NAMALWA (cell line): ENCODE measurements around the gene KLHL40.
A peak's percentile ranks its signal among the peaks of the same experiment; 100 is the strongest.
"Not testable (repeated sequence)": the region's sequence is repeated elsewhere in the genome, so short reads cannot be mapped to it uniquely, and the experiment has no call there.

Experiments
- DNase-seq: peaks from one replicate; pipeline ENCODE4 v3.0.0-alpha.2; 2015; ENCODE audit warnings: low spot score

KLHL40 gene

DNA sequence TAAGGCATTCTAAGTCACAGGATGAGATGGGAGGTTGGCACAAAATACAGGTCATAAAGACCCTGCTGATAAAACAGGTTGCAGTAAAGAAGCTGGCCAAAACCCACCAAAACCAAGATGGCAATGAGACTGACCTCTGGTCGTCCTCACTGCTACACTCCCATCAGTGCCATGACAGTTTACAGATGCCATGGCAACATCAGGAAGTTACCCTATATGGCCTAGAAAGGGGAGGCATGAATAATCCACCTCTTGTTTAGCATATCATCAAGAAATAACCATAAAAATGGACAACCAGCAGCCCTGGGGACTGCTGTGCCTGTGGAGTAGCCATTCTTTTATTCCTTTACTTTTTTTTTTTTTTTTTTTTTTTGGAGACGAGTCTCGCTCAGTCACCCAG, 37.1 kb downstream of the KLHL40 start:
- not testable (repeated sequence) for DNase-seq

DNA sequence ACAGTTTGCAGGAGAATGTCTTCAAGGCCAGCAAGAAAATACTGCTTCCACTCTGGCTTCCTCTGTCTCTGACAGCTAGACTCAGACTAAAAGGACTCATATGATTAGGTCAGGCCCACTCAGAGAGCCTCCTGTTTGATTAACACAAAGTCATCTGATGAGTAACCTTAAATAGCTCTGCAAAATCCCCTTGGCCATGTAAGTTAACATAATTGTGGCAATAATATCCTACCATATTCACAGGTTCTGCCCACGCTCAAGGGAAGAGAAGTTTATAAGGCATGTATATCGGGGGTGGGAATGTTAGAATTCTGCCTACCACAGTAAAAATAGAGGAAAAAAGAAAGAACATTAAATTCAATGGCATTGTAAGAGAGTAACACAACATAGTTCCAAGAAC, 37.9 kb downstream of the KLHL40 start:
- DNase-seq = no peak

GRCh38 chr3:42725454-42725853, 40.1 kb downstream of the KLHL40 start:
- DNase-seq = no peak

GRCh38 chr3:42728056-42728455, 42.7 kb downstream of the KLHL40 start:
- no peak for DNase-seq

DNA sequence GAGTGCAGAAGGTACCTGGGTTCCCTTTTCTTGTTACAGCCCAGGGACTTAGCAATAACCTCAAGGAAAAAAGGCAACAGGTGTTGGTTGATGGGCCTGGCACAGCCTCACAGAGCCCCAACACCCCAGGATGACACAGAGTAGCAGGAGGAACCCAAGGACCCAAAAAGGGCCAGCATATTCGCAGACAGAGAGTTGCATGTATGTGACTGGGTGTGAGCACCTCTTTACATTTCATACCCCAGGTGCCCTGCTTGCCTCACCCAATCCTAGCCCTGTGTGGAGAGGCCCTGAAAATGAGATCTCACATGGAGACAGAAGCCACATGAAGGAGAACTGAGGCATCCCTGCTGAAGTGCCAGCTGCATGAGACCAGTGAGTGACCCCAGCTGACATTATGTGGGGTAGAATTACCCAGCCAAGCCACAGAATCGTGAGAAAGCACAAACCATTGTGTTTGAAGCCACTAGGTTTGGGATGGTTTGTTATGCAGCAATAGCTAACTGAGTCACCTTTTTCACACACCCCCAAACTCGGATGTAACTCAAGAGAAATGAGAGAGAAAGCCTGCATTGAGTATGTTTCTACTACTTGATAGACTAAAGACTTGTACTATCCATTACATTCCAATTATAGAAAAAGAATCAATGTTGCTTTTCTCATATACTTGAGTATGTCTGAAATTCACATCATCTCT, 43.5 kb downstream of the KLHL40 start:
- no peak for DNase-seq

DNA sequence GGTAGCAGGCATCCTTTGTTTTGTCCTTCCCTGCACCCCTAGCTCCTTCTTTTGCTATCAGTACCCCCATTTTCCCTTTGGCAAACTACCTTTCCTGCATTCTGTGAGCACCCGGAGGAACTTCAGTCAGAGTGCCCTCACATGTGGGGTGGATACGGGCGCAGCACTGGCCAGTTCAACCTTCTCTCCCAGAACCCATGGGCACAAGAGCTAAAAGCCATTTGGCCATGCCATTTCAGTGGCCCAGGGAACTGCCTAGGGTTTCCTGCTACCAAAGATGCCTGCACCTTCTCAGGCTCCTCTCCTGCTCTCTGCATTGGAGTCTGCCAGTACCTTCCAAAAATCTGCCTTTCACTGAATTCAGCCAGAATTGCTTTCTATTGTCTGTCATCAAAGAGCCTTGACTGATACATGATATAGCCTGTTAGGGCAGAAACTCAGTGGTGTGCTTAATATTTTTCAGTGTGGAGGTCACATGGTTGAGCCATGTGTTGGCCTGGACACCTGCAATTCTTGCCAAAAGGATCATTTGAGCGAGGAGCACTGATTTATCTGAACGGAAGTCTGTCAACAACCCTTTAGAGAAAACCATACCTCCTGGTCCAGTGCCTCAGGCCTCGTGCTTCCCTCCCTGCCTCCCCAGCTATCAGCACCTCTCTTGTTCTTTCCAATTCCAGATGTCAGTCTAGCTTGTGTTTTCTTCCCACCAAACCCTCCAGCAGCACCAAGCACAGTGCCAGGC, 44.2 kb downstream of the KLHL40 start:
- DNase-seq = no peak

GRCh38 chr3:42730294-42730693, 45.0 kb downstream of the KLHL40 start:
- DNase-seq = no peak

GRCh38 chr3:42730706-42731420, 45.5 kb downstream of the KLHL40 start:
- DNase-seq = no peak

GRCh38 chr3:42731476-42732195, 46.3 kb downstream of the KLHL40 start:
- DNase-seq = no peak

GRCh38 chr3:42732196-42732828, 47.0 kb downstream of the KLHL40 start:
- no peak for DNase-seq

- no peak for DNase-seq
Observed at GRCh38 chr3:42732829-42733459, 47.6 kb downstream of the KLHL40 start.

DNA sequence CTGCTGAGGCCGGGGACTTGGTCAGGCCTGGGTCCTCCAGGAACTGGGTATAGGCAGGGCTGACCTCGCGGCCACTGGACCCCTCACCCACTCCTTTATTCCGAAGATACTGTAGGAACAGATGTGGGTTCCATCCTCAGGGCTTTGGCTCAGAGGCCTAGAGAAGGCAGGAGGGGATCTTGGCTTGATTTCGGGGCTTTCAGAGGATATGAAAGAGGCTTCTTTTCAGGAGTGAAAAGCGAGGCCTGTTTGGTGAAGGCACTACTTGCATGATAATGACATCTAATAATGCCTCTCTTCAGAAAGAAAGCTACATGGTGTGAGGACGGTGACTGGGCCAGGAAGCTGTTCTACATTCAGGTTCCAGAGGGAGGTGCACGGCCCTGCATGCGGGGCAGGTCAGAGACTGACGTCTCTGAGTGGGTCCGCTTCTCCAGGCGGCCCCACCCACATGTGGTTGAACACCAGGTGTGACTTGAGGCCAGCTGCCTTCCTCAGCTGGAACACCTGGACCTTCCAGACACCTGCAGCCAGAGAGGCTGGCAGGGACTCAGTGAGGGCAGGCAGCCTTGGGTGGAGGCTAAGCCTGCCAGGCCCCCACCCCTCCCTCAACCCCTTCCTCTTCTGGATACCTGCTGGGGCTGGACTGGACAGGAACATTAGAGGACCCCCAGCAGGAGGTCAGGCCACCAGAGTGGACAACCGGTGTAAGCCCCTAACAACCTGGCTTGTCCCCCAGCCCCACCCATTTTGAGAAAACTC, 48.3 kb downstream of the KLHL40 start:
- DNase-seq = peak; percentile 3

GRCh38 chr3:42734263-42734860, 49.0 kb downstream of the KLHL40 start:
- DNase-seq = no peak

- DNase-seq = no peak
Observed at GRCh38 chr3:42735019-42735418, 49.7 kb downstream of the KLHL40 start.

GRCh38 chr3:42735615-42736014, 50.3 kb downstream of the KLHL40 start:
- DNase-seq = no peak

DNA sequence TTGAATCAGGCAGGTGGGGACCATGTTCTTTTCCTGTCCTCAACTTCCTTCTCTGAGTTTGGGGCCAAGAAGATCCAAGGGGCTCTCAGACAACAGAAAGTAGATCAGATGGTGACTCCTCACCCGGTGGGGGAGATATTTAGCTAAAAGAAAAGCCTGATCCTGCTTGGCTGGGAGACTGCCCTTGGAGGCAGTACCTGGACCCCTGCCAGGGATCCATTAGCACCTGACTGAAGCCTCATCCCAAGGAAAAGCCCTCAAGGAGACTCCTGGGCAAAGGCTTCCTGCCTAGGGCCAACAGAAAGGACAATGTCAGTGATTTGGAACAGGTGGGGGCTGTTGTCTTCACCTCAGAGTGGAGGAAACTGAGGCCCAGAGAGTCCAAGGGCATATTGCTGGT, 50.7 kb downstream of the KLHL40 start:
- DNase-seq = no peak

DNA sequence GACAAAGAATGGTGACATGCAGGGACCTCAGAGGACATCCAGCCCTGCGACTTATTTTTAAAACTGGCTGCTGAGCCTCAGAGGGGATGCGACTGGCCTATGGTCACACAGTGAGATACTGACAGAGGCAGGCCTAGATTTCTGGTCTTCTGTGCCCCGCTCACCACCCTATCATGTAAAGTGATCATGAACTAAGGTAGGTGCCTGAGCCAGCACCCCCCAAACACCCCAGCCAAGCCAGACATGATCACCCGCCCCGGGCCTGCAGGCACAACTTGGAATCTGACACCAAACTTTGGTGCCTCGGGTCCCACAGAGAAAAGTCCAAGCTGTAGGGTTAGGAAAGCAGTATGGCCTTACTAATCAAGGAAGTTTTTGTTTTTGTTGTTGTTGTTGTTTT, 51.2 kb downstream of the KLHL40 start:
- no peak for DNase-seq

- no peak for DNase-seq
Observed at GRCh38 chr3:42739401-42740158, 54.2 kb downstream of the KLHL40 start.

GRCh38 chr3:42741796-42742195, 56.5 kb downstream of the KLHL40 start:
- DNase-seq = no peak
